CD4-positive, alpha-beta T cell treated with Interleukin-6 at 100 ng/mL for 8 hours (primary cell): Measurements from ENCODE around the gene HNRNPC.
"Not testable (repeated sequence)": the region's sequence is repeated elsewhere in the genome, so short reads cannot be mapped to it uniquely, and the experiment has no call there.

Experiments used
- DNase-seq: peaks from one replicate; pipeline ENCODE4 v3.0.0-alpha.2; 2020; ENCODE audit warnings: mixed read lengths, low spot score

HNRNPC gene

DNA sequence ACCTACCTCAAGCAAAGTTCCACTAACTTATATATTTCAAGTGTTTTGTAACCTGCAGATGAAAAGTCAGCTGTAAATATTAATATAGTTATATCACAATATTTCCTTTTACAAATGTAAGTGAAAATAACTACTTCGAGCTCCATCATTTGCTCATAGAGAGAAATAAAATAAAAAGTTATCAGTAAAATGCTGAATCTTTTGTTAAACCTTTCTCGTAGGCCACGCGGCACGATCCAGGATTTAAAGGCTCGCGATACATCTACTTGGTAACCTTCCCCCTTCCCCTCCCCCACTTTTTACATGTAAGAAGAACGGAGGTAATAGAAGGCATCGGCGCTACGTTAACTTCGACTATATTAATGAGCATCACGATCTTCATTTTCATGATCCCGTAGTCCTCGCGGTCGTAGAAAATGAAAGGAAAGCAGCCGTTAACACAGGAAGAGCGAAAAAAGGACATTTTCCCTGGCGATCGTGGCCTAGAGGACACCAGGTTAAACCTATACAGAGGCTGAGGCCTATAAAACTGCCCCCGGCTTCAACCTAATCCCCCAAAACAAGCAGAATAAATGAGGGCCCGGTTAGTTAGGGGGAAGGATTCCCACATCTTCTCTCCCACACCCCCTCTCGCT, 508 bp downstream of the HNRNPC start:
- DNase-seq: peak; percentile 29

DNA sequence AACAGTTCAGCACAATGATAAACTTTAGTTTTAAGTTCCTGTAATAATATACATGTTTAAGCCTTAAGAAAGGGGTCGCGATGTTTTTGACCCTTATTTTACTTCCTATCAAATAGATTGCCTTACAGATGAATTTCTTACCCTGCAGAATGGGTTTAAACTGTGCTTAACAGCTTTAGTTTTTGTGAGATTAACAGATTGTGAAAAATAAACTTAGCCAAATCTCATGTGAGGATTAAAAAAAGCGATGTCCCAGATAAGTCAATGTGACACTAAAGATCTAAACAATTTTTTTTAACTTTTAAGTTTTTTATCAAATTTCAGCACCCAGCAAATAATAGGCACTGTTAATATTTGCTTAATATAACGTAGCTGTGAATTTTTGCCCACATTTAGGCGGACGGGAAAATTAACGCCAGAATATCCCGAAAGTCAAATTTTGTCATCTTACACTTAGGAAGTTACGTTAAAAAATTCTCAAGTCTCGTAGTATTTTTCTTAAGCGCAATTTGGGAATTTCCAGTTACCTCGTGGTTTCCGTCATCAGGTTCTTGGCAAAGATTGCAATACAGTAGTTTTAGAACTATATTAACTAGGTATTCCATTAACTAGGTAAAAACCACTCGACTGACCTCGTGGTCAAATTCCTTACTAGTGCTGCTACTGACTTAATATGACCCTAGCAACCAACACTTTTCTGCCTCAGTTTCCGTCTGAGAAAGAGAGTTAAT, 1.2 kb downstream of the HNRNPC start:
- DNase-seq: no peak

DNA sequence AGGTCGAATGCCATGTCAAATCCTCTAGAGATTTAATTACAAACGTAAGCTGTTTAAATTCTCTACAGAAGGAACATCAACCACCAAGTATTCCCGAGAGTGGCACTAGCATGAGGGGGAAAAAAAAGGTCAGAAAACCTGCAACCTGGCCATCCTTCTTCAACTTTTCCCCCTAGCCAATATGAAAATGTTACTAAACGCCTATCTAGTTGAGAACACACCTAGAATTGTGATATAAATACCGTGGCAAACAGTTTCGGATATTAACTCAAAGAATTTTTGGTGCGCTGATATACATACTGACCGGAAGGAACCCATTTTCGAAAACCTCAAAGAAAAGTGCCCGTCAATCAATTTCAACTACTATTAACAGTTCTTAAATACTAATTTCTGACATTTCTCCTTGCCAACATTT, 1.8 kb downstream of the HNRNPC start:
- no peak for DNase-seq

DNA sequence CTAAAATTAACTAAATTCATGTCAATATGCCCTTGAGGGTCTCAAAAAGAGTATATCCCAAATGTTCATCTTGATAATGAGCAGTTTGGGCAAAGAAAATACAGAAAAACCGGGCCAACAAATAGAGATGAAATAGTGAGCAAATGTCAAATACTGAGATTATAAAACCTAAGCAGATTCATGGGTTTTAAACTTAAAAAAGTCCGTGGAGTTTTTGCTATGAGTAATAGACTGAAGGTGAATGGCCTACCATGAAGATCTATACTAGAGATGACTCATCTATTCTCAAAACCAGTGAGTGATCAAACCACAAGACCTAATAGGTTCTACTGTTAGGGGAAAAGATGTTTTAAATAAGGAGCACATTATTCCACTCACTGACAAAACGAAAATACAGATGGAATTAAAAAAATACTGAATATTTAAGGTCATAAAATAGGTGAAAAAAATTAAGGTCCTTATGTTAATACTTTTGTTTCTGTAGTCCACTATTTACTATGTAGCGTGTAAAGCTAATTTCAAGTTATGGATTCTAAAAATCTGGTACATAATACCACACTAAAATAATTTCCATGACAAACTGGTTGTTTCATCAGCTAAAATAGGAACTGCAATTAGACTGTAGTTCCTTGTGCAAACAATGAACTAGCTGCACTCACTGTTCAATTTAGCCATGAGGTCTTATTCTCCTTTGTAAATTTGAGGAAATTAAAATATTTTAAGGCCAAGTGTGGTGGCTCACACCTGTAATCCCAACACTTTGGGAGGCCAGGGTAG, 5.0 kb downstream of the HNRNPC start:
- peak; percentile 48 for DNase-seq

DNA sequence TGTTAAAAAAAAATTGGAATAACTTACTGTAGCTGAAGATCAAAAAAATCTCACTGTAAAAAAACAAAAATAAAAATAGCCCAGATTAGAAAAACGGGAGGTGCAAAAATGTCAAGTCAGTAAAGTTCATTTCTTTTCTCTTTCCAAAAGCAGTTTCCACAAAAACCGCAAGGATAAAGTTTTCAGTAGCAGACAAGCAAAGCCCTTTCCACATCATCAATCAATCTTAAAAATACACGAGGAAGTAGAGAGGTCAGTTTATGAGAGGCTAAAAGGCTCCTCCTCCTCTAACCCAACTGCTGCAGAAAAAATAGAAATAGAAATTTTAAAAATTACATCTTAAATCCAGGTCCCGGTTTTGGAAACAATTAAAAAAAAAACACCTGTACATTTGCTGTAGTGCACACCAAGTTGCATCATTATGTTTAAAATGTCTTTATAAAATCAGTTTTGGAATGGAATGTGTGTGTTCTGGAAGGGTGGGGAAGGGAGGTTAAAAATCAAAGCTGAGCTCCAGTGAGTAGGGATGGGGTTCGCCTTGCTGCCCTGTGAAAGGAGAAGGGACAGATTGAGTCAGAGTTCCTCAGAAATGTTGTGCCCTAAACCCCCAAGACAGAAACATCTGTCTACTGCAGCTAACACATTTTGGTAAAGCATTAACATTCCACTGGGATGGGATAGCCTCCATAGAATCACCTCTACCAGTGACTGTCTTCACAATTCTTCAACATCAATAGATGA, 5.8 kb downstream of the HNRNPC start:
- DNase-seq: no peak

DNA sequence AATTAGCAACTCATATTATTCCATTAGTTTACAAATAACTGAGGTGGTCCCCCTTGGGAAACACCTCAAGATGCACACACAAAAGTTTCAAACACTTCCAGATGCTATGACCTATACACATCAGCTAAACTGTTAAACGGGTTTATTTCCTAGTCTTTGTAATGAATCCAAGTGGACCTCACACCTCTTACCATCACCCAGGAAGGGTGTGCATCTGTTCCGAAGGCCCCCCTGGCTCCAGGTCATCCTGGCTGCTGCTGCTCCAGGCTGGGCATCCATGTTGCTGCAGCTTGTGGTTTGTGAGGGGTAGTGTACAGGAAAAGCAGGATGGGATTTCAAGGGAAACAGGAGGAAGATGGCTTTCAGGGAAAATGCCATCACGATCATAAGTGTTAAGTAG, 6.8 kb downstream of the HNRNPC start:
- DNase-seq: no peak

DNA sequence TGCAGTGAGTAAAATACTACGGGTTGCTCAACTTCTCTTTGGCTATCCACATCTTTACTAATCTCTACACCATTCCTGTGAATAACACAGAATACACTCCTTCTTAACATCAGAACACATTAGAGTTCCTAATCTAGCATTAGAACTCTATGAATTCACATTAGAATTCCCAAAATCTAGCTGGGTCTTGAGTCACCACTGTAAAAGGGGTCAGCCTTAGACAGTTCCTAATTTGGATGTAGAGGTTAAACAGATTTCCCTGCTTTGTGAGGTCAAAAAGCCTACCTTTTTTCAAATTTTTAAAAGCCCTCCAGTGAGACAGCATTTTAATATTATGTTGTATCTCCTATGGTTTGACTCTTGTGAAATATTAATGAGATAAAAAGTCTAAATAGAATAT, 7.4 kb downstream of the HNRNPC start:
- DNase-seq: no peak

DNA sequence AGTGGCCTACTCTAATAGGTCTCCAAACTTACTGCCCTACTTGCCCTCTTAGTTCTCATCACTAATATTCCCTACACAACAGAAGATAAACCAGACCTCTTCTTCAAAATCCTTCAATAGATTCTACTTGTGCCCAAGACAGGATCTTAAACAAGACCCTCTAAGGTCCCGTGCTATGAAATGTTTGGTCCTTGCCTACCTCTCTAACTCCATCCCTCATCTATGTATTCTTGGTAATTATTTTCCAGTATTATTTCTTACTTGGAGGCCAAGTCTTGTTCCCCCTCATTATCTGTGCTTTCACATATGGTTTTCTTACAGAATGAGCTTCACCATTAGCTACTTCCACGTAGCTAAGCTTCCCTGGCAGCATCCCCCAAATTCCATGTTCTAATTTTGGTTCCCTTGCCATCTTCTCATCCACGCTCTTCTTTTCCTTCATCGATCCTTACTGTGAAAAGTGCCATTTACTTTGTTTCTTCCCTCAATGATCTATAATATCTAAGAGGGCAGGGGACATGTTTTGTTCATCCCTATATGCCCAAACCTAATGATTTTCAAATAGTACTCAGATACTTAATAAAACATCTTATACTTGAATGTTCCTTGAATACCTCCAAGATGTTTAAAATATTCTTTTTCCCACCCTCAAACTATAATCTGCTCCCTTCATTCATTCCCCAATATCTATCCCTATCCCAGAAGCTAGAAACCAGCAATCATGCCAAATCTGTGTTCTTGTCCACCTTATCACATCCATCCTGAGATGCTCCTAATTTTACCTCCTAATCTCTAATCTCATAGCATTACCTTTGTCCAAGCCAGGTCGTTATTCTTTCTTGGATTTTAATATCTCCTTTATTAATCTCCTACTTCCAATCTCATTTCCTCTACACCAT, 10.1 kb downstream of the HNRNPC start:
- DNase-seq: no peak

DNA sequence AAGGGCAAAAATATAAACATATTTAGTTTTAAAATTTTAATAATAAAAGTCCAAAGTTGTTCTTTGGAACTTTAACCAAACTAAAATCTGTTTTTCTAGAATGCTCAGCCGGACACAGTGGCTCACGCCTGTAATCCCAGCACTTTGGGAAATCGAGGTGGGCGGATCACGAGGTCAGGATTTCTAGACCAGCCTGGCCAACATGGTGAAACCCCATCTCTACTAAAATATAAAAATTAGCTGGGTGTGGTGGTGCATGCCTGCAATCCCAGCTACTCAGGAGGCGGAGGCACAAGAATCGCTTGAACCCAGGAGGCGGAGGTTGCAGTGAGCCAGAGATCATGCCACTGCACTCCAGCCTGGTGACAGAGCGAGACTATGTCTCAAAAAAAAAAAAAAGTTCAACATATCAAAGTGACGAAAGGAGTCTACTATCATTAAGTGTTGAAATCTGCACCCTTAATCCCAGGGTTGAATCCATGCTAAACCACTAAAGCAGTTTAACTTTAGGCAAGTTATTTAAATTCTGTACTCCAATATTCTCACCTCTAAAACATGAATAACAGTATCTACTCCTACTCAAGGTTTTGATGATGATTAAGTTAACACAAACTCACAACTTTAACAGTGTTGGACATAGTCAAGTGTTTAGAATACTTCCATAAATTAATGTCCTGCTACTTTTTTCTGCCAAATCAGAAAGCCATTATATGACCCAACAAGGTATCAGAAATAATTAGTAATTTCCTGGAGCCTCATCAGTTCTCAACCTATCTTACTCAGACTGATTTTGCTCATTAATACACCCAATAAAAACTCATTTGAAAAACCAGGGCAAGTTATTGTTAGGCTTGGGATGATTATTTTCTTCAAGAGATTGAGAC, 11.0 kb downstream of the HNRNPC start:
- DNase-seq: no peak

DNA sequence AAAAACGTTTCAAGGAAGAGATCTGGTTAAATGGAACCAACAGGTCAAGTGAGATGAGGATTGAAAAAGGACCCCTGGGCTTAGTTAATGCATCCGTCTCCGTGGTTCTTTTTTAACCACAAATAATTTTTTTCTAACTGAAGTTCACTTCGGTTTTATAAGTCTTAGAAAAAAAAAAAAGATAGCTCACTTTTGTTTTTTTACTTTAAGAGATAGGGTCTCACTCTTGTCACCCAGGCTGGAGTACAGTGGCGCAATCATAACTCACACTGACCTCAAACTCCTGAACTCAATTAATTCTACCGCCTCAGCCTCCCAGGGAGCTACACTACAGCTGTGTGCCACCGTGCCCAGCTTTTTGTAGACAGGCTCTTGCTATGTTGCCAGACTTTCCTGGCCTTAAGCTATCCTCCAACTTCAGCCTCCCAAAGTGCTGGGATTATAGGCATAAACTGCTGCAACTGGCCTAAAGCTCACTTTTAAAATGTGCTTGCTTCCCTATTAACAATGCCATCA, 11.8 kb downstream of the HNRNPC start:
- no peak for DNase-seq

DNA sequence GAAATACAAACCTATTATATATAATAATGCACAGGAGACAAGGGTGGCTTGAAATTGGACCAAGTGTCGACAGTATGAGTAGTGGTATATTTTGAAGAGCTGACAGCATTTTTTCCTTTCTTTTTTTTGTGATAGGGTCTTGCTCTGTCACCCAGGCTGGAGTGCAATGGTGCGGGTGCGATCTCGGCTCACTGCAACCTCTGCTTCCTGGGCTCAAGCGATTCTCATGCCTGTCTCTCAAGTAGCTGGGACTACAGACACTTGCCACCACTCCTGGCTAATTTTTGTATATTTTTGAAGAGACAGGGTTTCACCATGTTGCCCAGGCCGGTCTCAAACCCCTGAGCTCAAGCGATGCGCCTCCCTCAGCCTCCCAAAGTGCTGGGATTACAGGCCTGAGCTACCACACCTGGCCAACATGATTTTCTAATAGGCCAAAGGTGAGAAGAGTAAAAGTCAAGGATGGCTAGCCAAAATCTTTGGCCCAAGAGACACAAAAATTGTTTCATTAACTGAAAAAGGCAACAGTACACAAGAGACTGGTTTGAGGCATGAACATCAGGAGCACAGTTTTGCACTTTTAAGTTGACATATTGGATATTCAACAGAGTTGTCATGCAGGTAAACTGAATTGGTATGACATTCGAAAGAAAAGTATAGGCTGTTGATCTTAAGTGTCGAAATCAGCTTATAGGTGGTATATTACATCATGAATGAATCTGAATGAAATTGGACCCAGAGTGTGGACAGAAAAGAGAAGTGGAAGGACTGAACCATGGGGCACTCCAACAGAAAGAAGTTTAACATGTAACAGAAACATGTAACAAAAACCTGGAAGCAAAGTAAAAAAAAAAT, 12.5 kb downstream of the HNRNPC start:
- DNase-seq: no peak

DNA sequence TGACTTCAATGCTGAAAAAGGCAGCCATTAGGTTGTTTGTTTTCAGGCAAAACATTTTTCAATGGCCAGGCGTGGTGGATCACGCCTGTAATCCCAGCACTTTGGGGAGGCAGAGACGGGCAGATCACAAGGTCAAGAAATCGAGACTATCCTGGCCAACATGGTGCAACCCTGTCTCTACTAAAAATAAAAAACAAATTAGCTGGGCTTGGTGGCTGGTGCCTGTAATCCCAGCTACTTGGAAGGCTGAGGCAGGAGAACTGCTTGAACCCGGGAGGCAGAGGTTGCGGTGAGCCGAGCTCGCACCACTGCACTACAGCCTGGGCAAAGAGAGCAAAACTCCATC, 13.2 kb downstream of the HNRNPC start:
- not testable (repeated sequence) for DNase-seq

DNA sequence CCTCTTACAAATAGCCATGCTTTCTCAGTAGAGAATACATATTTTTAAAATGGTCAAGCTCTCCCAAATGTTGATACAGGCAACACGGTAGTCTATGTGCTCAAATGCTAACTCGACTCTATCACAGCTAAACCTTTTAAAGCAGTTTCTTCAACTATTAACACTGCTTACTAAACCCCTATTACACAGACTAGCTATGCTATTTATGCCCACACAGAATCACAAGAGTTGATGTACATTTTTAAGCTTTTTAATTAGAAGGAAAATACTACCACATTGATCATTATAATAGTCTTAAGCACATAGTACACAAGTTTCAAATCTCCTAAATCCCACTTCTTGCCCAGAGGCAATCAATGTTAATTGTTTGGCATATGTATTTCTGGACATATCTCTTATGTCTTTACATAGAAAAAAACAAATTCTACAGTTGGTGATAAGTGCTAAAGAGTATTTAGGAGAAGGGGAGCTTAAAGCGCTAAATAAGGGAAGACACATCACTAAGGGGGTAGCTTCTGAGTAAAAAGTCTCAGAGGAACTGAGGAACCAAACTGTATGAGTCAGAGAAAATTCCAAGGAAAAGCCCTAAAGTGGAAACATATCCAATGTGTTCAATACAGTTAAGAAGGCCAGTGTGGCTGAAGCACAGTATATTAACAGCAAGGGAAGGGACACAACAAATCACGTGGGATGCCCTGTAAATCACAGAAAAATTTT, 13.7 kb downstream of the HNRNPC start:
- no peak for DNase-seq

DNA sequence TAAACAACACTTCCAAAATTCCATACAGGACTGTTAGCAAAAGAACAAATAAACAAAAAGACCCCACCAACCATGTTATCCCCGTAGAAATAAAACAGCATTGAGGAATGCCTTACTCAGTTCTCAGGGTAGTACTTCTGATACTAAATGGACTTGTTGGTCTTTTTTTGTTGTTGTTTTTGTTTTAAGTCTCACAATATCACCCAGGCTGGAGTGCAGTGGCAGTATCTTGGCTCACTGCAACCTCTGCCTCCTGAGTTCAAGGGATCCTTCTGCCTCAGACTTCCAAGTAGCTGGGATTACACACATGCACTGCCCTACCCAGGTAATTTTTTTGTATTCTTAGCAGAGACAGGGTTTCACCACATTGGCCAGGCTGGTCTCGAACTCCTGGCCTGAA, 17.1 kb downstream of the HNRNPC start:
- no peak for DNase-seq

DNA sequence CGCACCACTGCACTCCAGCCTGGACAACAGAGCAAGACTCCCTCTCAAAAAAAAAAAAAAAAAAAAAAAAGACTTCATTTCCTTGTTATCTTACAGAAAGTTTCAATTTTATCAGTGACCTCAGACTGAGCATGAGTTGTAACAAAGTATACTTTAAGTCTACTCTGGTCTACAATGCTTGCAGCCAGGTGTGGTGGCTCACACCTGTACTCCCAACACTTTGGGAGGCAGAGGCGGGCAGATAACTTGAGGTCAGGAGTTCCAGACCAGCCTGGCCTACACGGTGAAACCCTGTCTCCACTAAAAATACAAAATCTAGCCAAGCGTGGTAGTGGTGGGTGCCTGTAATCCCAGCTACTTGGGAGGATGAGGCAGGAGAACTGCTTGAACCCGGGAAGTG, 18.0 kb downstream of the HNRNPC start:
- no peak for DNase-seq

DNA sequence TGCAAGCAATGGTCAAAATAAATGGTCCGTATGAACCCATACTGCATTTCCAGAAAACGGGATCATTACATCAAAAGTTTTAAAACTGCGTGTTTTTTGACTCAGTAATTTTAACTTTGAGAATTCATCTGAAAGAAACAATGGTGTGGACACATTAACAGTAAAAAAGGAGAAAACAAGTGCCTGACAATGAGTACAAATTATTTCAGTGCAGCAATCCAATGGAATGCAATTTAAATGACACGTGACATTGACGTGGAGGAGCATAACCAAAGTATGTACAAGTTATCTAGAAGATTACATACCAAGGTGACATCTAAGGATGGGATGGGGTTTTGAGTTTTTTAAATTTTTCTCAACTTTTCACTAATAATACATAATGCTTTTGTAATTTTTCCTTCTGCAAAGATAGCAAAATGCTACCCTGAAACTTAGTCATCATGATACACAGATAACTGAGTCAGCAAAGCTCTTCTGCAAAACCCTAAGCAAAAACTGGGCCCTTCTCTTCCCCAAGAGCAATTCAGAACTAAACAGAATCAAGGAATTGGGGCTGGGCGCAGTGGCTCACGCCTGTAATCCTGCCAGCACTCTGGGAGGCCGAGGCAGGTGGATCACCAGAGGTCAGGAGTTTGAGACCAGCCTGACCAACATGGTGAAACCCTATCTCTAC, 20.4 kb downstream of the HNRNPC start:
- DNase-seq: no peak

DNA sequence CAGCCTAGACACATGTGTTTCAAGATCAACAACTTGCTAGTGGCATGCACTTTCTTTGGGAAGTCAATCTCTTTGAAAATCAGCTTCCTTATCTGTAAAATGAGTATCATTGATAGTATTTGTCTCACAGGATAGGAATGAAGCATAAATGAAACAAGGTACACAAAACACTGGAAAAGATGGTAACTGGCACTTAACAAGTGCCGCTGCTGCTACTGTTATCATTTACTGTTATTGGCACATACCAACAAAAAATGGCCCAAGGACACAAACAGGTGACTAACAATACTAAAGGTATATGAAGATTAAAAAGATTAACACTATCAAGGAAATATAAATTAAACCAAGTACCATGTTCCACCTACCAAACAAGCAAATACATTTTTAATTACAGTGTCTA, 20.9 kb downstream of the HNRNPC start:
- DNase-seq: no peak

DNA sequence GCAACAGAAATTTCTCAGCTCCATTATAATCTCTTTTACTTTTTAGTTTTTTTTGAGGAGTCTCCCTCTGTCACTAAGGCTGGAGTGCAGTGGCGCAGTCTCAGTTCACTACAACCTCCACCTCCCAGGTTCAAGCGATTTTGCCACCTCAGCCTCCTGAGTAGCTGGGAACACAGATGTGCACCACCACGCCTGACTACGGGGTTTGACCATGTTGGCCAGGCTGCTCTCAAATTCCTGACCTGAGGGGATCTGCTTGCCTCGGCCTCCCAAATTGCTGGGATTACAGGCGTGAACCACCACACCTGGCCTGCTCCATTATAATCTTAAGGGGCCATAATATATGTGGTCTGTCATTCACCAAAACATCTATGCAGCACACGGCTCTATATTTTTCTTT, 23.4 kb downstream of the HNRNPC start:
- DNase-seq: no peak
